Right atrium auricular region (tissue), 2 donors: ENCODE results near the gene COL23A1. TPM values are rescaled to one million over a fixed set of nuclear protein-coding genes. Genes with fewer than 3 reads are reported as not detected.
A peak's percentile ranks its signal among the peaks of the same experiment; 100 is the strongest.

Experiments
- DNase-seq: peaks from one replicate; pipeline ENCODE4 v3.0.0-alpha.2; 2019; ENCODE audit warnings: low spot score
- H3K27ac ChIP-seq, 2 donors: fragments of 200-600 bp; sonication (generic); 1 replicate in 1 of 2; 2 replicates in 1 of 2; pipeline ENCODE4 v1.5.1; 2016 to 2019
- H3K27me3 ChIP-seq, 2 donors: fragments of 200-600 bp; sonication (generic); one replicate each; pipeline versions ENCODE4 v1.5.1 to v1.6.0; 2017 to 2019
- H3K36me3 ChIP-seq: fragments of 200-600 bp; sonication (generic); one replicate; pipeline ENCODE4 v1.5.1; 2016
- H3K4me1 ChIP-seq, 2 donors: fragments of 200-600 bp; sonication (generic); one replicate each; pipeline versions ENCODE4 v1.5.1 to v1.6.0; 2017 to 2019
- H3K4me3 ChIP-seq, 2 donors: fragments of 200-600 bp; sonication (generic); 1 replicate in 1 of 2; 2 replicates in 1 of 2; pipeline ENCODE4 v1.5.1; 2017 to 2019; ENCODE audit warnings: mild to moderate bottlenecking in 1 of 2, moderate library complexity in 1 of 2
- H3K9me3 ChIP-seq, 2 donors: fragments of 200-600 bp; sonication (generic); one replicate each; pipeline ENCODE4 v1.5.1; 2019
- total RNA-seq, 2 donors: library from RNA; depleted of rRNA; stranded (reverse); fragments of >200 nt; gene quantifications; one replicate each; pipeline ENCODE4 v1.1.0, GENCODE V29; 2016
- TF ChIP-seq, protein P1 (sequence below), 2 donors: fragments of 200-600 bp; sonication (generic); IDR thresholded peaks; one replicate each; pipeline ENCODE4 v1.5.1; 2019; ENCODE audit warnings: antibody characterized with exemption in 2 of 2

COL23A1 gene
- total RNA-seq, 2 donors from 2014 or later = 5.7 to 6.8 TPM

GRCh38 chr5:178236679-178237078, 353.5 kb downstream of the COL23A1 start:
- H3K4me1 ChIP-seq = peaks cover 0 to 64% of the 10 kb centered on the region in 2 donors
- peak; percentile 73 for DNase-seq
- H3K9me3 ChIP-seq = no peaks in the 10 kb centered on the region
- no peaks in the 10 kb centered on the region for H3K36me3 ChIP-seq
- TF ChIP-seq, protein P1, sequence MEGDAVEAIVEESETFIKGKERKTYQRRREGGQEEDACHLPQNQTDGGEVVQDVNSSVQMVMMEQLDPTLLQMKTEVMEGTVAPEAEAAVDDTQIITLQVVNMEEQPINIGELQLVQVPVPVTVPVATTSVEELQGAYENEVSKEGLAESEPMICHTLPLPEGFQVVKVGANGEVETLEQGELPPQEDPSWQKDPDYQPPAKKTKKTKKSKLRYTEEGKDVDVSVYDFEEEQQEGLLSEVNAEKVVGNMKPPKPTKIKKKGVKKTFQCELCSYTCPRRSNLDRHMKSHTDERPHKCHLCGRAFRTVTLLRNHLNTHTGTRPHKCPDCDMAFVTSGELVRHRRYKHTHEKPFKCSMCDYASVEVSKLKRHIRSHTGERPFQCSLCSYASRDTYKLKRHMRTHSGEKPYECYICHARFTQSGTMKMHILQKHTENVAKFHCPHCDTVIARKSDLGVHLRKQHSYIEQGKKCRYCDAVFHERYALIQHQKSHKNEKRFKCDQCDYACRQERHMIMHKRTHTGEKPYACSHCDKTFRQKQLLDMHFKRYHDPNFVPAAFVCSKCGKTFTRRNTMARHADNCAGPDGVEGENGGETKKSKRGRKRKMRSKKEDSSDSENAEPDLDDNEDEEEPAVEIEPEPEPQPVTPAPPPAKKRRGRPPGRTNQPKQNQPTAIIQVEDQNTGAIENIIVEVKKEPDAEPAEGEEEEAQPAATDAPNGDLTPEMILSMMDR (IDR thresholded peaks at IDR 0.05) = no peak
- H3K4me3 ChIP-seq = no peak overlapping the region
- H3K27me3 ChIP-seq = no peaks in the 10 kb centered on the region
- peak overlapping the region; percentile 63 to 86 for H3K27ac ChIP-seq

DNA sequence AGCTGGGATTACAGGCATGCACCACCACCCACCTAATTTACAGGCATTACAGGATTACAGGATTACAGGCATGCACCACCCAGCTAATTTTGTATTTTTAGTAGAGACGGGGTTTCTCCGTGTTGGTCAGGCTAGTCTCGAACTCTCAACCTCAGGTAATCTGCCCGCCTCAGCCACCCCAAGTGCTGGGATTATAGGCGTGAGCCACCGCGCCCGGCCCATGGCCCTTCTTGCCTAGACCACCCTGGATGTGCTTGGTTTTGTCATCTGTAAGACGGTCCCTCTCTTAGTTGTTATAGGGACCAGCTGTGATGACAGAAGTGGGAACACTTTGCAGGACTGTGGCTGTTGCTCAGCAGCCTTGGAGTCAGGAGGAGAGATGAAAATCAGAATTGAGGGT, 354.1 kb downstream of the COL23A1 start:
- Histone ChIP-seq H3K9me3 (no peaks in the 10 kb centered on the region), H3K36me3 (peaks cover 1% of the 10 kb centered on the region), H3K4me3 (no peak overlapping the region), H3K27ac (peak overlapping the region; percentile 44 to 63), H3K27me3 (no peaks in the 10 kb centered on the region), H3K4me1 (peaks cover 0 to 64% of the 10 kb centered on the region in 2 donors)
- TF ChIP-seq, protein P1 (IDR thresholded peaks at IDR 0.05) = no peak
- no peak for DNase-seq

GRCh38 chr5:178235588-178235974, 354.6 kb downstream of the COL23A1 start:
- Histone ChIP-seq H3K4me3 (no peak overlapping the region), H3K4me1 (peaks cover 0 to 64% of the 10 kb centered on the region in 2 donors), H3K27ac (no peak overlapping the region), H3K27me3 (no peaks in the 10 kb centered on the region), H3K36me3 (peaks cover 7% of the 10 kb centered on the region), H3K9me3 (no peaks in the 10 kb centered on the region)
- no peak for DNase-seq
- TF ChIP-seq, protein P1 (IDR thresholded peaks at IDR 0.05) = no peak

DNA sequence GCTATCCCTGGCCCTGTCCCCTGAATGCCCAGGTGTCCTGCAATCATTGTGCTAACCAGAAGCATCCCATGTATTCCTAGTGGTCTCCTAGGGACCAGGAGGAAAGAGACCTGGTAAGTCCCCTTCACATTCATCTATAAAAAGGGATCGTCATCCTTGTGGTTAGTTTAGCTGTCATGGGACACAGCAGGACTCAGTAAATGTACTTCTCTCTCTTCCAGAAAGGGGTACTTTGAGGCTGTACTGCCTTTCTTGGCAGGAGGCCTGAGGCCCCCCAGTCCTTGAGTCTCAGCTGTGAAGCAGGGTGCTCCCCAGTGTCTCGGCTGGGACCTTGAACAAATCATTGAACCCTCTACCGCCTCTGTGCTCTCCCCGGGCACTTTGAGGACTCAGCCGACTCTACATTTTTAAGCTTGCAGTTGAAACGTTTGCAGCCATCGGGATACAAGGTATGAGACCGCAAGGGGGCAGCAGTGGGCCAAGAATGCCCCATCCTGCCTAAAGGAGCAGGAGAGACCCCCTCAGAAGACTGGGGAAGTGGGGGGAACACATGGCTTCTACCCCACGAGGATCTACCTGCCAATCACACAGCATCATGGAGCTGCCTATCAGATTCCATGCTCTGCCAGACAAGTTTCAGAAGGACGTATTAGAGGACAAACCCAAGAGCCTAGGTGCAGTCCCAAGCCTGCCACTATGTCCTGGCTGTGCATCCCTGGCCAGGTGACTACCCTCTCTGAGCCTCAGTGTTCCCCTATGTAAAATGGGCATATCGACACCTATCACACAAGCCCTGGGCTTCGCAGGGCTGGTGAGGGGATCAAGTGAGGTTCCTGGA, 355.2 kb downstream of the COL23A1 start:
- no peaks in the 10 kb centered on the region for H3K9me3 ChIP-seq
- no peak overlapping the region for H3K4me3 ChIP-seq
- H3K27me3 ChIP-seq = no peaks in the 10 kb centered on the region
- peaks cover 12% of the 10 kb centered on the region for H3K36me3 ChIP-seq
- H3K27ac ChIP-seq = peak overlapping the region in 1 of 2 donors; percentile 29
- TF ChIP-seq, protein P1 (IDR thresholded peaks at IDR 0.05) = peak; percentile 69 to 80
- H3K4me1 ChIP-seq = peaks cover 0 to 64% of the 10 kb centered on the region in 2 donors
- peak; percentile 81 for DNase-seq

DNA sequence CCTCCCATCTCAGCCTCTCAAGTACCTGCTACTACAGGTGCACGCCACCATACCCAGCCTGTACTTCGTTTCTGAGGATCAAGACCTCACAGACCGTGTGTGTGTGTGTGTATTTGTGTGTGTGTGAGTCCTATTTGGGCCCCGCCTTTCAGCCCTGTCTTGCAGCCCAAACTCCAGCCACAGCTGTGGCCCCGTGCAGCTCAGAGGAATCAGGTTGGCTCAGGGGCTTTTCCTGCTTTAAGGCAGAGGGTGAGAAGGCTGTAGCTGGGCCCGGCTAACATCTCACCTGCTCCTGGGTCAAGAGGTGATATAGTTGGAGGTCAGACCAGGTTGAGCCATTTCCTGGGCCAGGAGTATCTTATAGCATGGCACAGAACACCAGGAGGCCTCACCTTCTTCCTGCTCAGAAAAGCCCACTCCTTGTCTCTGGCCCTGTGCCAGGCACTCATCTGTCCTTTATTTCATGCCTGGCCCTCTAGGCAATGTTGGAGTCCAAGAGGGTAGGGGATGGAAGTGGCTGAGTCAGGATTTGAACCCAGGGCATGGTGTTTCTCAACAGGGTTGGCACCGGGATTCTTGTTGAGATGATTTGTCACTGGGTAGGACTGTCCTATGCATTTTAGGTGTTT, 356.0 kb downstream of the COL23A1 start:
- Histone ChIP-seq H3K4me3 (no peak overlapping the region), H3K27ac (peak overlapping the region in 1 of 2 donors; percentile 29), H3K27me3 (no peaks in the 10 kb centered on the region), H3K9me3 (no peaks in the 10 kb centered on the region), H3K36me3 (peaks cover 19% of the 10 kb centered on the region), H3K4me1 (peaks cover 0 to 63% of the 10 kb centered on the region in 2 donors)
- TF ChIP-seq, protein P1 (IDR thresholded peaks at IDR 0.05) = no peak
- no peak for DNase-seq
